ENCODE measurements around the gene AXIN2.
"Not testable (repeated sequence)": the region's sequence is repeated elsewhere in the genome, so short reads cannot be mapped to it uniquely, and the experiment has no call there.

AXIN2 gene

GRCh38 chr17:65515959-65516948 lies 45.2 kb downstream of the AXIN2 start:
- peak; percentile 69 for DNase-seq (ENCODE audit: low spot score)

GRCh38 chr17:65515512-65515911 lies 45.9 kb downstream of the AXIN2 start:
- peak; percentile 34 for DNase-seq (ENCODE audit: low spot score)

- peak; percentile 47 for DNase-seq (ENCODE audit: low spot score)
These were observed 46.9 kb downstream of the AXIN2 start for GRCh38 chr17:65514541-65514940.

- DNase-seq (ENCODE audit: low spot score), result peak; percentile 63
These were observed 47.4 kb downstream of the AXIN2 start for GRCh38 chr17:65514082-65514481.

- DNase-seq (ENCODE audit: low spot score), result no peak
These were observed 50.1 kb downstream of the AXIN2 start for GRCh38 chr17:65511316-65511715.

- DNase-seq (ENCODE audit: low spot score), result no peak
These were observed 52.4 kb downstream of the AXIN2 start for GRCh38 chr17:65509032-65509431.

GRCh38 chr17:65504673-65505072 lies 56.8 kb downstream of the AXIN2 start:
- DNase-seq (ENCODE audit: low spot score), result not testable (repeated sequence)

- no peak for DNase-seq (ENCODE audit: low spot score)
These were observed 57.3 kb downstream of the AXIN2 start for GRCh38 chr17:65504141-65504540.

GRCh38 chr17:65503557-65503956 lies 57.9 kb downstream of the AXIN2 start:
- no peak for DNase-seq (ENCODE audit: low spot score)

- DNase-seq (ENCODE audit: low spot score), result no peak
These were observed 62.6 kb downstream of the AXIN2 start for GRCh38 chr17:65498816-65499215.

- no peak for DNase-seq (ENCODE audit: low spot score)
These were observed 64.6 kb downstream of the AXIN2 start for GRCh38 chr17:65496801-65497200.

- peak; percentile 75 for DNase-seq (ENCODE audit: low spot score)
These were observed 66.1 kb downstream of the AXIN2 start for GRCh38 chr17:65495122-65496055.

- DNase-seq (ENCODE audit: low spot score), result no peak
These were observed 71.9 kb downstream of the AXIN2 start for GRCh38 chr17:65489413-65490155.

- DNase-seq (ENCODE audit: low spot score), result no peak
These were observed 72.8 kb downstream of the AXIN2 start for GRCh38 chr17:65488665-65489064.

- DNase-seq (ENCODE audit: low spot score), result no peak
These were observed 73.5 kb downstream of the AXIN2 start for GRCh38 chr17:65487990-65488389.

GRCh38 chr17:65487161-65487560 lies 74.3 kb downstream of the AXIN2 start:
- no peak for DNase-seq (ENCODE audit: low spot score)

- no peak for DNase-seq (ENCODE audit: low spot score)
These were observed 75.8 kb downstream of the AXIN2 start for GRCh38 chr17:65485388-65486299.

- DNase-seq (ENCODE audit: low spot score), result not testable (repeated sequence)
These were observed 77.0 kb downstream of the AXIN2 start for GRCh38 chr17:65484405-65484804.

- no peak for DNase-seq (ENCODE audit: low spot score)
These were observed 78.0 kb downstream of the AXIN2 start for GRCh38 chr17:65483438-65483837.

GRCh38 chr17:65482201-65482600 lies 79.2 kb downstream of the AXIN2 start:
- DNase-seq (ENCODE audit: low spot score), result no peak

- DNase-seq (ENCODE audit: low spot score), result no peak
These were observed 82.2 kb downstream of the AXIN2 start for GRCh38 chr17:65479282-65479681.

Data from LoVo (cell line).